GM21381 (cell line): Measurements from ENCODE around the gene MACROD1.
"Not testable (repeated sequence)": the region's sequence is repeated elsewhere in the genome, so short reads cannot be mapped to it uniquely, and the experiment has no call there.

Experiments
- ATAC-seq: cut with Tn5 transposase; IDR thresholded peaks from one replicate; pipeline ENCODE4 v1.9.1; 2021; ENCODE audit warnings: mild to moderate bottlenecking, moderate library complexity; ENCODE audit not compliant: unreplicated experiment

Gene MACROD1

DNA sequence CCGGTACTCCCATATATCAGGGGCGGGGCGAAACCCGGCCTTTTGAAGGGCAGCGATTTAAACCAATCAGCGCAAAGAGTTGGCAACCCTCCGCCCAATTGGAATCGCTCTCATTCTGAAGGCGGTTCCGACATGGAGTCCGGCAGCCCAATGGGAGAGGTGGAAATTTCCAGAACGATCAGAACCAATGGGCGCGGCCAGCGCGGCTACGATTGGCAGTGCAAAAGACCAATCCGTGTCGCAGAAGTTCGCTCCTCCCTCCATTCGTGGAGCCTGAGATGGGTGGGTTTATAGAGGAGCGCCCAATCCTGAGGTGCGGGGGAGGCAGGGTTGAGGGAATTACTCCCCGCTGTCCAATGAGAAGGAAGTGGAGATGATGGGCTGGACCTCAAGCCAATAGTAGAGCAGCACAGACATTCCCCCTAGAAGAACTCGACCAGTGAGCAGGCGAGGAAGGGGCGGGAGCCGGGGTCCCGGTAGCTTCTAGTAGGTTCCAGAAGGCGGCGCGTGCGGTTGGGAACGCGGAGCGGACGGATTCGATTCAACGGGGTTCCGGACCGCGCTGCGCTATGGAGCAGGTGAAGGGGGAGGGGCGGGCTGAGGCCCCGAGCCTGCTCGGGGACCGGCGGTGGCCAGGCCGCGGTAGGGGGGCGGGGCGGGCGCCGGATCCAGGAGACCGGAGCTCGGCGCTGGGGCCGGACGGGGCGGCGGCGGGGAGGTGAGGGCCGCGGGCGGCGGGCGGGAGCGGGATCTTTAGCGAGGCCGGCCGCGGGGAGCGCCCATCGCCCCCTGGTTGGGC, 20.0 kb upstream of the MACROD1 start, which contains the start of gene STIP1:
STIP1 (plus strand) TSS at position 479 of the 799 bp plus-strand sequence; CDS start at position 570, 91 bp downstream.
- peak; percentile 76 for ATAC-seq

DNA sequence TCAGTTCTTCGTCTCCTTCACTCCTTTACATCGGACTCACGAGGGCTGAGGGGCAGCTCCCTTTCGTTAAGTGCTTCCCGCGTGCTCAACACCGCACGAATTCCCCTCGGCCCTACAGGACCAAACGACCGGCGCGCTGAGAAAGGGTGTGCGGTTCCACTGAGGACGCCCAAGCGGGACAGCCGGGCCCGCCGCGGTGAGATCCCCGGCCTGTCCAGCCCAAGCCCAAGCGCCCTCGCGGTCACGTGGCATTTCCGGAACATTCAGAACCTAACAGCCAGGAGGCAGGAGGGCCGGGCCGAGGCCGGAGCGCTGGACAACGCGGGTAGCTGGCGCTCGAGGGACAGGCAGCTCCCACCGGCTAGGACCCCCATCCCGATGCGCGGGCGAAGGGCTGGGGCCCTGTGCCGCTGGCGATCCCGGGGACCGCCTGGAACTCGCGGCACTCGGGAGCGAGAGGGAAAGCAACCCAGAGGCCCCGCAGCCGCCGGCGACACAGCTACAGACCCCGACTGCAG, 19.3 kb upstream of the MACROD1 start:
- peak; percentile 21 for ATAC-seq

DNA sequence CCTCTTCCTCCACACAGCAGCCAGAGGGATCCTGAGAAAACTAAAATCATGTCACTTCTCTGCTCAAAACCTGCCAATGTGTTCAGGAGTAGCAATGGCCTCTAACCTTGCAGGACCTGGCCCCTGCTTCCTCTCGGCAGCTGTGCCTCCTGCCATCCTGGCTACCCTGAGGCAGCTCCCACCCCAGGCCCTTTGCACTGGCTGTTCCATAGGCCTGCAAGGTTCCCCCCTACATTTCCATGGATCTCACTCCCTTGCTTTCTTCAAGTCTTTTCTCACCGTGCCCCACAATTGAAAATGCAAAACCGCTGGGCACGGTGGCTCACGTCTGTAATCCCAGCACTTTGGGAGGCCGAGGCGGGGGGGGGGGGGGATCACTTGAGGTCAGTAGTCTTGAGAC, 18.0 kb upstream of the MACROD1 start:
- no peak for ATAC-seq

DNA sequence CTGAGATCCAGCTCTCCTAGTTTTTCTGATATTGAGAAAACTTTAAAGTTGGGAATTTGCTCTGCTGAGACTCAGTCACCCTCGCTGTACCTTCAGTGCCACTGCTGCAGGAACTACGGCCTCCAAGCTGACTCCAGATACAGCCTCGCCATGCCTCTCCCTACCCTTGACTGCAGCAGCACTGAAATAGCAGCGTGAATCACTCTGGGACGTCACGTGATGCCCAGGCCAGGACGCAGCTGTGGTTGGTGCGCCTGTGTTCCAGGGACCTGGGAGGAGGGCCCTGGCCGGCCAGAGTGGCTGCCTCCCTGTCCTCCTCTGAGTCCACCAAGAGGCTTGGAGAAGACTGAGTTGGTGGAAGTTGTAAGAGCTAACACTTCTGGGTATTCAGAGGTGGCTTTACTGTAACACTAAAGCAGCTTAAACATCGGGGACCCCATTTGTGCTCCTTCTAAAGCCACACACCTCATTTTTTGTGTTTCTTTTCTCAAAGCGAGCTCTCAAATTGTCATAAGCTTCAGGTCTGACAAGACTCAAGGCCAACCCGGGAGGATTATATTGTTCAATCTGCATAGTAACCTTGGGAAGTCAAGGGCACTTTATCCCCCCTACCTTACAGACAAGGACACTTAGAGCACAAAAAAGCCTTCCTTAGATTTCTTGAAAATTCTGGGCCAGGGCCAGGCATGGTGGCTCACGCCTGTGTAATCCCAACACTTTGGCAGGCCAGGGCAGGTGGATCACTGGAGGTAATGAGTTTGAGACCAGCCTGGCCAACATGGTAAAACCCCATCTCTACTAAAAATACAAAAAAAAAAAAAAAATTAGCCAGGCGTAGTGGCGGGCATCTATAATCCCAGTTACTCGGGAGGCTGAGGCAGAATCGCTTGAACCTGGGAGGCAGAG, 15.8 kb upstream of the MACROD1 start:
- ATAC-seq, result no peak

DNA sequence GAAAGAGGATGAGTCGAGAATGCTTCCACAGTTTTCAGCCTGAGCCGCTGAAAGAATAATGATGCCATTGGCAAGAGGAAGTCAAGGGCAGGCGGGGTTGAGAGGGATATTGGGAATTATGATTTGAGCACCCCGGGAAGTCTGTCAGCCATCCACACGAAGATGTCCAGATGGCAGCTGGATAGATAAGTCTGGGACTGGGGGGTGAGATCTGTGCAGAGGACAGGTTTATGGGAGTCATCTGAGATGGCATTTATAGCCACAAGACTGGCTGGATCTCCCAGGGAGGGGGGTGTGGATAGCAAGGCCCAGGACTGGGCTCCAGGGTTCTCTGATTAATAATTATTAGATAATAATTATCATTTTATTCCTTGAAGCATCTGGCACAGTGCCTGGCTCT, 15.0 kb upstream of the MACROD1 start:
- no peak for ATAC-seq

DNA sequence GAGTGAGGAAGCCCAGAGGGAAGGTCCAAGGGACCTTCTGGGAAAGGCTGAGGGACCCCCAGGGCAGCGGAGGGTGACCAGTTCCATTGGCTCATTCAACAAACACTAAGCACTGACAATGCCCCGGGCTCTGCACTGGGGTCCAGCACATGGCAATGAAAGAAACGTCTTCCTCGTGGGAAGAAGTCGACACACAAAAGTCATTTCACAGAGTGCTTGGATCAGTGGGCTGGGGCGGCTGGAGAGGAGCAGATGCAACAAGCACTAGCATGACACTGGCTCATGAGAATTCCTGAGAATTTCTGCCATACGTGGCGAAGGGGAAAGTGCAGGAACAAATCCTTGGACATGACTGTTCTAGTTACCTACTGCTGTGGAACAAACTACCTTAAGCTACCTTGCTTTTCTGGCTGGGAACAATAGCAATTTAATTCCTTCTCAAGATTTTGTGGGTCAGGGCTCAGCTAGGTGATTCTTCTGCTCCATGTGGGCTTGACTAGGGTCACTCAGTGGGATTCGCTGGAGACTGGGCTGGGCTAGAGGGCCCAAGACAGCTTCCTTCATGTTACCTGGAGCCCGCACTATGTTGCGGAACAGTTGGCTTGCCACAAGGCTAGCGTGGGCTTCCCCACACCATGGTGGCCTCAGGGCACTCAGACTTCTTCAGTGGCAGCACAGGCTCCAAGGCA, 13.2 kb upstream of the MACROD1 start:
- ATAC-seq, result no peak

DNA sequence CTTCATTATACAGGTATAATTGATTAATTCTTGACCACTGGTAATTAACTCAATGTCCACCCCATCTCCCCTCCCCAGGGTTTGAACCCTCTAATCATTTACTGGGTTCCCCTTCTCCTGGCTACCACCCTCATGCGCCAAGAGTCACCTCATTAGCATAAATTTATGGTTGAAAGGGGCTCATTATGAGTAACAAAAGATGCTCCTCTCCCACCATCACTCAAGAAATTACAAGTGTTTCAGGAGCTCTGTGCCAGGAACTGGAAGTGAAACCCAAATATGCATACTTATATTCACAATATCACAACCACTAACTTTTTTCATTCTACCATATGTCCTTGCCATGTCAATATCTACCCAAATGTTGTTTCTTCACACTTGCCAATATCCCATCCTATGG, 12.3 kb upstream of the MACROD1 start:
- ATAC-seq, result no peak

DNA sequence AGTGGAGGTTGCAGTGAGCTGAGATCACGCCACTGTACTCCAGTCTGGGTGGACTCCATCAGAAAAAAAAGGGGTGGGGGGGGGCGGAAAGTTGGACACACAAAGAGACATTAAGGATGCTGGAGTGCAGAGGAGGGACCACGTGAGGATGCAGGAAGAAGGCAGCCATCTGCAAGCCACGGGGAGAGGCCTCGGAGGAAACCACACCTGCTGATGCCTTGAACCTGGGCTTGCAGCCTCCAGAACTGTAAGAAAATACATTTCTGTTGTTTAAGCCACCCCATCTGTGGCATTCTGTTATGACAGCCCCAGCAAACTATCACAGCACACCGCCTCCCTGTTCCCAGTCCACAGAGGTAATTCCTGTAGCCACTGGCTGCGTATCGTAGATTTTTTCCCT, 10.8 kb upstream of the MACROD1 start:
- ATAC-seq, result no peak

DNA sequence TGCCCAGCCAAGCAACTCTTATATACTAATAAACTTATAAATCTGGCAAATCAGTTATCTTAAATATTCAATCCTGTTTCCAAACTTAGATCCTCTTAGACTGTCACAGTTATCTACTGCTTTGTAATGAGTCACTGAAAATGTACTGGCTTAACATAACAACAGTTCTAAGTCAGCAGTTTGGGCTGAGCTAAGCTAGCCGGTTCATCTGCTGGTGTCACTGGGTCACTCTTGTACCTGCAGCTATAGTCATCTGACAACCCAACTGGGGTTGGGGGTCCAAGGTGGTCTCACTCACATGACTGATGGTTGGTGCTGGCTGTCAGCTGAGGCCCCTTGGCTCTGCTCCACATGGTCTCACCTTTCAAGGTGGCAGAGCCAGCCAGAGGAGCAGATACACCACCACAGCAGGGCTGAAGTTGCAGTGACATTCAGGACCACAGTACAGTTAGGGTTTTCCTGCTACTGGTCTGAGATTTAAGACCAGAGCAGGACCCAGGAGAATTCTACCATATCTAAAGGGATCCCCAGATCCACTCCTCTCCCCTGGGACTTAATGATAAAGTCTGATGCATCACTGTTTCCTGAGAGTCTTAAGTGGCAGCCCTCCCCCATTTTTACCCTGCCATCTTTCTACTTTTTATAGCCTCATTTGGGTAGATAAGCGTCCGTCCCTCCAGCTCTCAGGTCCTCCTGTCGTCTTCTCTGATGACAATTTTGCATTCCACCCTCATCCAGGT, 7.9 kb upstream of the MACROD1 start:
- ATAC-seq, result no peak

DNA sequence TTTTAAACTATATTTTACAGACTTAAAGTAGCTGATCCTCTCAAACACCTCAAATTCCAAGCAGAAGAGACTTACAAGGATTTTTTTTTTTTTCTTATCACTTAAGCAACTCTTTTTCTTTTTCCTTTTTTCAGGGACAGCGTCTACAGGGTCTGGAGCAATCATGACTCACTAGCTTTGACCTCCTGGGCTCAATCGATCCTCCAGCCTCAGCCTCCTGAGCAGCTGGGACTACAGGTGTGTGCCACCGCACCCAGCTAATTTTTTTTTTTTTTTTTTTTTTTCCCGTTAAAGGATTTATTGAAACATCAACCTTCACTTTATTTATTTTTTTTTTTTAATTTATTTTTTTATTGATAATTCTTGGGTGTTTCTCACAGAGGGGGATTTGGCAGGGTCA, 4.5 kb upstream of the MACROD1 start:
- ATAC-seq, result no peak

DNA sequence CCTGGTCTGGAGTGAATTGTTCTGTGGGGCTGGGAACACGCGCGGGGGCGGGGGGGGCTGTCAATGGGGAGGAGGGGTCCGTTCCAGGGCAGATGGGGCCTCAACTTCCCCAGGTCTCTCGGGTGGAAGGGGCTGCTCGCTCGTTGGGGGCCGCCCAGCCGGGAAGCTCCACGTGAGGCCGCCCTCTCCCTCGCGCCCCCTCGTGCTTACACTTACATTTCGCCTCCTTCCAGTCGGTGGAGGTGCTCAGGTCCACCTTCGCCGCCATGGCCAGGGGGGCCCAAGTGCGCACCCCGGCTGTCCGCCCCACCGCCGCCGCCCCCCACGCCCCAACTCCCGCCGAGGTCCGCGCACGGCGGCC, 452 bp downstream of the MACROD1 start:
- peak; percentile 13 for ATAC-seq

DNA sequence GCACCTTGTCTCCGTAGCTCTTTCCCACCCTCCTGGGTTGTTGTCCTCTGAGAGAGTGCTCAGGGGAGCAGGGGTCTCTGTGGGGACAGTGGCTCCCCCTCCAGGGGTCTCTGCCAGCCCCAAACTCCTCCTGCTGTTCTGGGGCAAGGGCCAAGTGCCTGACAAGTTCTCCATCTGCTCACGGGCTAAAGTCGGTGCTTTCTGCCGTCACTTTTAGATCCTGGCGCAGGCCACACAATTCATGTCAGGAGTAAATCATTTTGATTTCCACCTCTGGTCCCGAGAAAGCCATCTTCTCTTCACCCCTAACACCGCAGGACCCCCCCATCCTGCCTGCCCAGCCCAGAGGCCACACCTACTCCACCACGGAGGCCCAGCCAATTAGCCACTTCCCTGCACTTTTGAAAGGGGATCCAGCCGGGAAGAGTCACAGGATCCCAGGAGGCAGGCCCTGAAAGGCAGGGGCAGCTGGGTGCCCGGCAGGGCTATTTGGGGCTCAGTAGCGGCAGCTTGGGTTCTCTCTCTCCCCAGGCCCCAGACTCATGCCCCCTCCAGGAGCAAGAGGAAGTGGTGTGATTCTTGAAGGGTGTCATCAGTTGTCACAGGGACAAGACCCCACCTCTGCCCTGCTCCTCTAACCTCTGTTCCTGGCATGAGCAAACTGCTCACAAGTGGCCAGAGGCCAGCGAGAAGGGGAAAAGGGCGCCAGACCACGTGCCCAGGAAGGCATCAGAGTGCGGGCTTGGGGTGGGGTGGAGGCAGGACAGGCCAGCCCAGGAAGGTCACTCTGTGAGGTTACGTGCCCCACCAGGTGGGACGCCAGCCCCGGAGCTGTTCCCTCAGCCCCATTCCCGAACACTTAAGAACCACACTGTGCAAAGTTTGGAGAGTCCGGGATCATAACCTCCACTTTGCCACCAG, 1.3 kb downstream of the MACROD1 start:
- ATAC-seq, result no peak

DNA sequence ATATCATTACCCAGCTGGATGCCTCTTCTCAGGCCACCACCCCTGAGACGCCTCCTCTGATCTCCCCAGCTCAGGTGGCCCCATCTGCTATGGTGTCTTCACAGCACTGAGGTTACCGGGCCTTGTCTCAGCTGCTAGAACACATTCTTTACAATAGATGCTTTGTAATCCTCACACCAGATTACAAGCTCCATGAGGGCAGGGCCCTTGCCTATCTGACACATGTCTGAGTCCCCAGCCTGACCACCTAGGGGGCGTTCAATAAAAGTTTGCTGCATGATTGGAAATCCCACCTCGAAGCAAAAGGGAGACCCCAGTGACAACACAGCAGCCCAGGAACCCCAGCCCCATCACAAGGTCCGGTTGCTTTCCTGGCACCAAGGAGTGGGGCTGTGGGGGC, 2.0 kb downstream of the MACROD1 start:
- ATAC-seq, result no peak

DNA sequence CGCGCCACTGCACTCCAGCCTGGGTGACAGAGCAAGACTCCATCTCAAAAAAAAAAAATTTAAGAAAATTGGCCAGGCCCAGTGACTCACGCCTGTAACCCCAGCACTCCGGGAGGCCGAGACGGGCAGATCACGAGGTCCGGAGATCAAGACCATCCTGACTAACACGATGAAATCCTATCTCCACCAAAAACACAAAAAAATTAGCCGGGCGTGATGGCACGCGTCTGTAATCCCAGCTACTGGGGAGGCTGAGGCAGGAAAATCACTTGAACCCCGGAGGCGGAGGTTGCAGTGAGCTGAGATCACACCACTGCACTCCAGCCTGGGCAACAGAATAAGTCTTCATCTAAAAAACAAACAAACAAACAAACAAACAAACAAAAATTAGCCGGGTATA, 3.1 kb downstream of the MACROD1 start:
- not testable (repeated sequence) for ATAC-seq

DNA sequence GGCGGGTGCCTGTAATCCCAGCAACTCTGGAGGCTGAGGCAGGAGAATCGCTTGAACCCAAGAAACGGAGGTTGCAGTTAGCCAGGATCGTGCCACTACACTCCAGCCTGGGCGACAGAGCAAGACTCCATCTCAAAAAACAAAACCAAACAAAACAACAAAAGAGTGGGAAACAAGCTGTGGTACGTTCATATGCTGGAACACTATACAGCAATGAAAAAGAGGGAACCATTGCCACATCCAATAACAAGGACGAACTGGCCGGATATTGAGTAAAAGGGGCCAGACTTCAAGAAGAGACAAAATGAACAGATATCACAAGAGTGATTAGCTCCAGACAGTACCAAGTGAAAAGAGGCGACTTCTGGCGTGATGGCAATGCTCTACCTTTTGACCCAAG, 4.9 kb downstream of the MACROD1 start:
- no peak for ATAC-seq

DNA sequence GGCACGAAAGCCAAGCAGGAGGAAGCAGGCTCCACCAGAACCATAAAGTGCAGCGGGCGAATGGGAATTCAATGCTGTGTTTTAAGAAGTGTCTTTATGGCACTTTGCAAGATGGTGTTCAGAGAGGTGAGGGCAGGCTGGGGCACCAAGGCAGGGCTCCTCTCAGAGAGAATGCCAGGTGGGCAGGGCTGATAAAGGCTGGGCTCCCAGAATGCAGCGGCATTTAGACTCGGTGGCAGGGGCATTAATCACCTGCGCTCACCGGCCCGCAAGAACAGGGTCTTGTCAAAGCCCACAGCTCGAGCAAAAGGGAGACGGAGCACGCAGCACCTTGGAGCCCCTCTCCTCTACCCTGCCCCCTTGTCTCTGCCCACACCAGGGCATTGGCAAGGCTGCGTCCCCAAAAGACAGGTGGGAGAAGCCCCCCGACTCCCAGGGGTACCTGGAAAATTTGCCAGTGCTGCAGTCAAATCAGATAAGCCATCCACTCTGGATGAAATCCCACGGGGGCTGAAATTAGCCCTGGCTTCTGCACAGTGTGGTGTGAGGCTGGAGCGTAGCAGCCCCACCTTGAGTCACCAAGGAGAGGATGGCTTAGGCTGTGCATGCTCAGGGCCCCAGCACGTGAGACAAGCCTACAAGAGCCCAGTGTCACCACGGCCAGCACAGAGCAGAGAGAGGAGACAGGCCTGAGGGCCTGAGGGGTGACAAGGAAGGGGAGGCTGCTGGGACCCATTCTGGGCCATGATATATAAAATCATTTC, 8.1 kb downstream of the MACROD1 start:
- no peak for ATAC-seq

DNA sequence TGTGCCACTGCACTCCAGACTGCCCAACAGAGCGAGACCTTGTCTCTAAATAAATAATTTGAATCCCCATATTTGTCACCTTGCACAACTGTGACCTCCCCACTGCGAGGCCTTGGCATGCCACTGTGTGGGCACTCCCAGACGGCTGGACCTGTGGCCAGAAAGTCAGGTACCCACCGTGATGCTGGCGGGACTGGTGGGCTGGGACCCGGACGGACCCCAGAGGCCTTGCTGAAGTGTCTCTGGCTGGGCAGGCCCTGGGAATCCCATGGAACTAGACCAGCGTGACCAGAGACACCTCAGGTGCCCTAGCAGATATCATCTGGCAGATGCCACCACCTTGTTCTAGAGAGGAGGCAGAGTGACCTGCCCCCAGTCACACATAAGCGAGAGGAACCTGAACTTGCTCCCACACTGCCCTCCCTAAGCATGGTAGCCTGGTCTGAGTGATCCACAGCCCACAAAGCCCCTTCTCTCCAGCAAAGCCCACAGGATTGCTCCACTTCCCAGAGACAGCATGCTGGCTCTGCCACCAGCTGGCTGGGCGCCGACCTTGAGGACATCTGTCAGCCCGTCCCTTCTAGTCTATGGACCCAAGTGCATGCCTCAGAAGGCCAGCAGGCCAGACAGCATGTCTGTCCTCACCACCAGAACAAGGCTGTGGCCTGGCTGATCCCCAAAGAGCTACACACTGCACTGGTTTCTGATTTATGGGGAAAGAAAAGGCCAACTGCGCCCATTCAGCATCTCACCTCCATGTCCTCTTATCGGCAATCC, 9.5 kb downstream of the MACROD1 start:
- ATAC-seq, result no peak

DNA sequence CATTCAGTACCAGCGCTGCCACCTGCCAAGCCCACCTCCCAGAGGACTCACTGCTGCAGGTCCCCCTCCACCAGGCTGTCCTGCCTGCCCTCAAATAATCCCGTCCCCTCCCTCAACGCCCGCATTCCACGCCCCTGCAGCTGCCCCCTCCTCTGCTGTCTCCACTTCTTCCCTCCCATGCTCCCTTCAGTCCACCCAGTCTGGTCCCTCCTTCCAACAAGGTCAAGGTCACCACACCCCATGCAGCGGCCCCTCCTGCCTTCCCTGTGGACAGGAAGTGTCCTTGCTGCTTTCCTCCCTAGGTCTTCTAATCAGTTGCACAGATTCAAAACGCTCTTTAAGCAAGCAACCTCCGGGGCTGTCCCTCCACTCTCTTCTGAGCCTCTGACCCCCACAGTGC, 12.1 kb downstream of the MACROD1 start:
- no peak for ATAC-seq
